ENCODE results near the gene ZNF385D. TPM values are rescaled to one million over a fixed set of nuclear protein-coding genes. Genes with fewer than 3 reads are reported as not detected.
"Not testable (repeated sequence)": the region's sequence is repeated elsewhere in the genome, so short reads cannot be mapped to it uniquely, and the experiment has no call there.

ZNF385D gene
- total RNA-seq, 1 donor from 2014 or later = not detected

DNA sequence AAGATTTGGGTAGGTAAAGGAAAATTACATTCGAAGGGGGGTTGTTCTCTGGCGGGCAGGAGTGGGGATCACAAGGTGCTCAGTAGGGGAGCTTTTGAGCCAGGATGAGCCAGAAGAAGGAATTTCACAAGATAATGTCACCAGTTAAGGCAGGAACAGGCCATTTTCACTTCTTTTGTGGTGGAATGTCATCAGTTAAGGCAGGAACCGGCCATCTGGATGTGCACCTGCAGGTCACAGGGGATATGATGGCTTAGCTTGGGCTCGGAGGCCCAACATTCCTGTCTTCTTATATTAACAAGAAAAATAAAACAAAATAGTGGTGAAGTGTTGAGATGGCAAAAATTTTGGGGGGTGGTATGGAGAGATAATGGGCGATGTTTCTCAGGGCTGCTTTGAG lies 373.0 kb downstream of the ZNF385D start:
- H3K27me3 Mint-ChIP-seq (ENCODE audit: insufficient read depth); H3K36me3 Mint-ChIP-seq (ENCODE audit: low read depth); DNase-seq (ENCODE audit: low spot score); H3K4me1 Mint-ChIP-seq (ENCODE audit: low read depth); H3K4me3 Mint-ChIP-seq; H3K9me3 Mint-ChIP-seq; intact Hi-C loops (cut with micrococcal nuclease); H3K27ac Mint-ChIP-seq: not testable (repeated sequence)

DNA sequence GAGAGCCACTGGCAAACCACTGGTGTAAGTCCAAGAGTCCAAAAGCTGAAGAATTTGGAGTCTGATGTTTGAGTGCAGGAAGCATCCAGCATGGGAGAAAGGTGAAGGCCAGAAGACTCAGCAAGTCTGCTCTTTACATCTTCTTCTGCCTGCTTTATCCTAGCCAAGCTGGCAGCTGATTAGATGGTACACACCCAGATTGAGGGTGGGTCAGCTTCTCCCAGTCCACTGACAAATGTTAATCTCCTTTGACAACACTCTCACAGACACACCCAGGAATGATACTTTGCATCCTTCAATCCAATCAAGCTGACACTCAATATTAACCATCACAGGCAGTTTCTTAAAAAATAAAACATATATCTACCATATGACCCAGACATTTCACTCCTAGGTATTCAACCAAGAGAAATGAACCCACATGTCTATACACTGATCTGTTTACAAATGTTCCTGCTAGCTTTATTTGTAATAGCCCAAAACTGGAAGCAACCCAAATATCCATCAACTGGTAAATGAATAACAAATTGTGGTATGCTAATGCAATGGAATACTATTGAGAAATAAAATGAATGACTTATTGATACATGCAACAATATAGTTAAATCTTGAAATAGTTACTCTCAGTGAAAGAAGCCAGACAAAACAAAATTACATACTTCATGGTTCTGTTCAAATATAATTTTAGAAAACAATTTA lies 373.8 kb downstream of the ZNF385D start:
- no peak for DNase-seq (ENCODE audit: low spot score)
- Mint-ChIP-seq H3K9me3 (no peaks in the 10 kb centered on the region), H3K4me1 (ENCODE audit: low read depth) (no peaks in the 10 kb centered on the region), H3K4me3 (no peak overlapping the region), H3K27me3 (ENCODE audit: insufficient read depth) (no peaks in the 10 kb centered on the region), H3K36me3 (ENCODE audit: low read depth) (no peaks in the 10 kb centered on the region), H3K27ac (no peak overlapping the region)
- intact Hi-C loops (cut with micrococcal nuclease) = no loop called here

DNA sequence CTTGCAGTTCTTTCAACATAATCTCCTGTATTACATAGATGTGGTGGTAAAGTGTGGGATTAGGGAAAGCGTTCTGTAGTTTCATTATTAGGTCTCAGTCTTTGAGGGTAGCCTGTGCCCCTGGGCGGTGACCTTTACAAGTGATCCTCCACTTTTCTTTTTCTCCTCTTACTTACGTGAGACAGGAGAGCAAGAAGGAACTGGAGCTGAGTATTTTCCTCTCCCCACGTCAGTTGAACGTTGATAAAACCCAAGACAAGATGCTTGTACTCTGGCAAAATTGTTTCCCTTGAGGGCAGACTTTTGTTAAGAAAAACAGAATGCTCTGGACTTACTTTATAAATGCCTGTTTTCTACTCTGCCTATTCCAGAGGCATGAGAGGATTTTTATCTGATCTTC lies 378.7 kb downstream of the ZNF385D start:
- Mint-ChIP-seq H3K27me3 (ENCODE audit: insufficient read depth) (no peaks in the 10 kb centered on the region), H3K36me3 (ENCODE audit: low read depth) (no peaks in the 10 kb centered on the region), H3K27ac (no peak overlapping the region), H3K4me3 (no peak overlapping the region), H3K9me3 (peaks cover 4% of the 10 kb centered on the region), H3K4me1 (ENCODE audit: low read depth) (no peaks in the 10 kb centered on the region)
- intact Hi-C loops (cut with micrococcal nuclease) = no loop called here
- no peak for DNase-seq (ENCODE audit: low spot score)
